Smooth muscle cell (in vitro differentiated cells): ENCODE data around the gene PCYT2. TPM values are rescaled to one million over a fixed set of nuclear protein-coding genes. Genes with fewer than 3 reads are reported as not detected.

Experiments used
- DNase-seq: peaks from one replicate; lab custom pipeline; 2025; ENCODE audit not compliant: unreplicated experiment; lab: John Stamatoyannopoulos, UW
- H2AFZ ChIP-seq: fragments of 200-600 bp; sonication (generic); 2 replicates; pipeline ENCODE4 v1.6.0; 2016; ENCODE audit warnings: antibody characterized with exemption, low read depth, mild to moderate bottlenecking
- H3F3A ChIP-seq: fragments of 200-600 bp; sonication (generic); 2 replicates; pipeline ENCODE4 v1.6.0; 2017; ENCODE audit warnings: antibody characterized with exemption, low read depth
- H3K27ac ChIP-seq: fragments of 200-600 bp; sonication (generic); 2 replicates; pipeline ENCODE4 v1.5.1; 2016; ENCODE audit warnings: low read depth, mild to moderate bottlenecking
- H3K27me3 ChIP-seq: fragments of 200-600 bp; sonication (generic); 2 replicates; pipeline ENCODE4 v1.6.1; 2016; ENCODE audit warnings: low read depth, mild to moderate bottlenecking
- H3K36me3 ChIP-seq: fragments of 200-600 bp; sonication (generic); 2 replicates; pipeline ENCODE4 v1.5.1; 2016; ENCODE audit warnings: low read depth
- H3K4me1 ChIP-seq: fragments of 200-600 bp; sonication (generic); 2 replicates; pipeline ENCODE4 v1.5.1; 2016; ENCODE audit warnings: low read depth
- H3K4me2 ChIP-seq: fragments of 200-600 bp; sonication (generic); 2 replicates; pipeline ENCODE4 v1.6.0; 2016; ENCODE audit warnings: mild to moderate bottlenecking
- H3K4me3 ChIP-seq: fragments of 200-600 bp; sonication (generic); 2 replicates; pipeline ENCODE4 v1.5.1; 2016; ENCODE audit warnings: mild to moderate bottlenecking
- H3K79me2 ChIP-seq: fragments of 200-600 bp; sonication (generic); 2 replicates; pipeline ENCODE4 v1.6.0; 2016; ENCODE audit warnings: low read depth, mild to moderate bottlenecking
- H3K9ac ChIP-seq: fragments of 200-600 bp; sonication (generic); 2 replicates; pipeline ENCODE4 v1.6.0; 2016; ENCODE audit warnings: low read depth
- H3K9me3 ChIP-seq: fragments of 200-600 bp; sonication (generic); replicated peaks from 2 replicates; pipeline ENCODE4 v1.5.1; 2016; ENCODE audit warnings: low read depth
- H4K20me1 ChIP-seq: fragments of 200-600 bp; sonication (generic); 2 replicates; pipeline ENCODE4 v1.6.0; 2016; ENCODE audit warnings: low read depth
- WGBS: methylation state at CpG from one replicate; pipeline ENCODE4 v1.1.7; 2016; ENCODE audit warnings: low lambda C conversion rate; 5-methylcytosine and 5-hydroxymethylcytosine counted together
- polyA plus RNA-seq: library from polyadenylated mRNA; unstranded; fragments of >200 nt; fragmentation: Nextera tagmentation; extraction: Ambion mirVana; gene quantifications from 2 replicates; pipeline ENCODE4 v1.2.1, GENCODE V29; 2016
- total RNA-seq: library from RNA; depleted of rRNA; stranded (reverse); fragments of >200 nt; gene quantifications from 2 replicates; pipeline ENCODE4 v1.2.3, GENCODE V29; 2014
- TF ChIP-seq, protein P1 (sequence below): fragments of 200-600 bp; sonication (generic); IDR thresholded peaks from 2 replicates; pipeline ENCODE4 v1.5.1; 2017; ENCODE audit warnings: borderline replicate concordance, mild to moderate bottlenecking, antibody characterized with exemption; ENCODE audit not compliant: insufficient read depth, poor library complexity, severe bottlenecking

Gene PCYT2
- total and polyA plus RNA-seq, 2 experiments from 2014 or later, result 11.4 to 50.6 TPM

DNA sequence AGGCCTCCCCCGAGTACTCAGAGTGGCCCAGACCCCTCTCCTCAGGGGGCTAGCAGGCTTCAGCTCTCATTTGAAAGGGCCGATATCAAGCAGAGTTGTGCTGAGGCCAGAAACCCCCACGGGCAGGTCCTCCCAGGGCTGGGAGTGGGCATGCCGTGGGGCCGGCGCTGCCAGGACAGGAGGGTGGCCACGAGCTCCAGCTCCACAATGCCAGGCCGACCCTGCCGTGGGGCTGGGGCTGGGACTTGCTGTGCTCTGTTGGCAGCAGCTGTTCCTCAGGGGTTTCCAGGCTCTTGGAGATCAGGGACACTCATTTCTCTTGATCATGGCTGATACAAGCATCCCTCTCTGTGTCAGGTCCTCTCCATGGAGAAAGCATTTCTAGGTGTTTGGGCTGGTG is 12.3 kb downstream of the PCYT2 start:
- H2AFZ ChIP-seq, result no peak overlapping the region
- no peak overlapping the region for H3K4me3 ChIP-seq
- no peak overlapping the region for H3K9ac ChIP-seq
- 94% methylated on average over 9 of the region's 9 CpGs for WGBS
- H3K4me2 ChIP-seq, result no peak overlapping the region
- peaks cover 5% of the 10 kb centered on the region for H3K79me2 ChIP-seq
- peaks cover 28% of the 10 kb centered on the region for H4K20me1 ChIP-seq
- H3K27me3 ChIP-seq, result no peaks in the 10 kb centered on the region
- peak overlapping the region; percentile 88 for H3K27ac ChIP-seq
- no peak for DNase-seq
- peaks cover 24% of the 10 kb centered on the region for H3F3A ChIP-seq
- H3K36me3 ChIP-seq, result no peaks in the 10 kb centered on the region
- TF ChIP-seq, protein P1, sequence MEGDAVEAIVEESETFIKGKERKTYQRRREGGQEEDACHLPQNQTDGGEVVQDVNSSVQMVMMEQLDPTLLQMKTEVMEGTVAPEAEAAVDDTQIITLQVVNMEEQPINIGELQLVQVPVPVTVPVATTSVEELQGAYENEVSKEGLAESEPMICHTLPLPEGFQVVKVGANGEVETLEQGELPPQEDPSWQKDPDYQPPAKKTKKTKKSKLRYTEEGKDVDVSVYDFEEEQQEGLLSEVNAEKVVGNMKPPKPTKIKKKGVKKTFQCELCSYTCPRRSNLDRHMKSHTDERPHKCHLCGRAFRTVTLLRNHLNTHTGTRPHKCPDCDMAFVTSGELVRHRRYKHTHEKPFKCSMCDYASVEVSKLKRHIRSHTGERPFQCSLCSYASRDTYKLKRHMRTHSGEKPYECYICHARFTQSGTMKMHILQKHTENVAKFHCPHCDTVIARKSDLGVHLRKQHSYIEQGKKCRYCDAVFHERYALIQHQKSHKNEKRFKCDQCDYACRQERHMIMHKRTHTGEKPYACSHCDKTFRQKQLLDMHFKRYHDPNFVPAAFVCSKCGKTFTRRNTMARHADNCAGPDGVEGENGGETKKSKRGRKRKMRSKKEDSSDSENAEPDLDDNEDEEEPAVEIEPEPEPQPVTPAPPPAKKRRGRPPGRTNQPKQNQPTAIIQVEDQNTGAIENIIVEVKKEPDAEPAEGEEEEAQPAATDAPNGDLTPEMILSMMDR, result no peak
- peaks cover 3% of the 10 kb centered on the region for H3K4me1 ChIP-seq
- no peaks in the 10 kb centered on the region for H3K9me3 ChIP-seq

DNA sequence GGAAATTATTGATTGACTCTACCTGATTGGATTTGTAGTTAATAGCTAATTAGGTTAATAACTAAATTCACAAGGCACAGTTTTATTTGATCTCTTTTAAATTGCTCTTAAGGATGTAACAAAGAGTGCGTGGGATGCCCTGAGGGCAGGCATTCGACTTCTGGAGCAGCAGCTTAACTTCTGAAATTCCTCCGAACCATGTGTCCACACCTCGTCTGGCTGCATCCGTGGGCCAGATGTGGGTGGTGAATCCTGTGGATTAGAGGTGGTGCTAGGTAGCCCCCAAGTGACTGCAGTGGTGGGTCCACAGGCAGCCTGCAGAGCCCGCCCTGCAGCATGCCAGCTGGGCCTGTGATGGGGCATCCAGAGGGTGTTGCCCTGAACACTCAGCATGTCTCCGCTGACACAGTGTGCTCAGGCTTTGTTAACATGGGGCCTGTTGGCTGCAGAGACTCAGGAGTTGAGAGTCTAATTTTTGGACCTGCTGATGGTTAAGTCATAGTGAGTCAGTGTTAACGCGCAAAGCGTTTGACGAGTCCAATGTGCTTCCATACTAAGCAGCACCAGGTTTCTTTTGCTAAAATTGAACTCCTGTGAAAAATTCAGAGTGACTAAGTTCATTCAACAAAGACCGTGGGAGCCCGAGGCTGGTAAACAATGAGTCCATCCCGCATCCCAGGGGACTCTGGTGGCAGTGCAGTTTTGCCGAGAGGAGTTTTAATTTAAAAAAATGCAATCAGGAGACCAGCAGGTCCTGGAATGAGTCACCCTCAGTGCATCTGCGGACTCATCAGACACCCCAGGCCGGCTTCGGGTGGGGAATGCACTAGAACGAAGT is 13.0 kb downstream of the PCYT2 start:
- H3K4me2 ChIP-seq, result no peak overlapping the region
- H2AFZ ChIP-seq, result no peak overlapping the region
- no peak overlapping the region for H3K4me3 ChIP-seq
- H3F3A ChIP-seq, result peaks cover 24% of the 10 kb centered on the region
- no peaks in the 10 kb centered on the region for H3K36me3 ChIP-seq
- TF ChIP-seq, protein P1, result no peak
- peaks cover 11% of the 10 kb centered on the region for H3K79me2 ChIP-seq
- WGBS, result 72% methylated on average over 19 of the region's 19 CpGs
- H3K27ac ChIP-seq, result peak overlapping the region; percentile 88
- DNase-seq, result no peak
- H3K9ac ChIP-seq, result no peak overlapping the region
- H4K20me1 ChIP-seq, result peaks cover 28% of the 10 kb centered on the region
- no peaks in the 10 kb centered on the region for H3K27me3 ChIP-seq
- no peaks in the 10 kb centered on the region for H3K9me3 ChIP-seq
- peaks cover 3% of the 10 kb centered on the region for H3K4me1 ChIP-seq

DNA sequence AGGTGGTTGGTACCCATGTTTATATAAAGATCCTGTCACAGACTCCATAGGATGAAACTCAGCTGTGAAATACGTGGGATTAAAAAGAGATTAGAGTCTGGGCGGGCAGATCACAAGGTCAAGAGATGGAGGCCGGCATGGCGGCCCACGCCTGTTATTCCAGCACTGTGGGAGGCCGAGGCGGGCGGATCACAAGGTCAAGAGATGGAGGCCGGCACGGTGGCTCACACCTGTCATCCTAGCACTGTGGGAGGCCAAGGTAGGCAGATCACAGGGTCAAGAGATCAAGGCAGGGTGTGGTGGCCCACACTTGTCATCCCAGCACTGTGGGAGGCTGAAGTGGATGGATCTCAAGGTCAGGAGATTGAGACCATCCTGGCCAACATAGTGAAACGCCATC is 15.8 kb downstream of the PCYT2 start:
- TF ChIP-seq, protein P1, result no peak
- no peak for DNase-seq
- H3F3A ChIP-seq, result peaks cover 24% of the 10 kb centered on the region
- no peaks in the 10 kb centered on the region for H3K9me3 ChIP-seq
- no peak overlapping the region for H3K27ac ChIP-seq
- H2AFZ ChIP-seq, result no peak overlapping the region
- H3K79me2 ChIP-seq, result peaks cover 33% of the 10 kb centered on the region
- no peak overlapping the region for H3K4me3 ChIP-seq
- no peak overlapping the region for H3K4me2 ChIP-seq
- no peaks in the 10 kb centered on the region for H3K27me3 ChIP-seq
- H3K9ac ChIP-seq, result no peak overlapping the region
- peaks cover 30% of the 10 kb centered on the region for H4K20me1 ChIP-seq
- WGBS, result over 99% methylated on average over 11 of the region's 11 CpGs
- H3K4me1 ChIP-seq, result peaks cover 3% of the 10 kb centered on the region
- H3K36me3 ChIP-seq, result no peaks in the 10 kb centered on the region

DNA sequence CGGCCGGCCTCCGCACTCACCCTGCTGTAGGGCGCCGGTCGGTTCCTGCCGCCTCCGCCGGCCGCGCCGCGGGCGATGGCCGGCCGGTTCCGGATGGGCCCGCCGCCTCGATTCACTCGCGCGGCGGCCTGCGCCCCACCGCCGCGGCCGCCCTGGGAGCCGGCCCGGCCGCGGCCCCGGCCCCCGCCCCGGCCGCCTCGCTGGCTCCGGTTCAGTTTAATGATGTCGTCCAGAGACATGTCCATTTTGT is 20.0 kb downstream of the PCYT2 start:
- no peaks in the 10 kb centered on the region for H3K27me3 ChIP-seq
- peaks cover 31% of the 10 kb centered on the region for H4K20me1 ChIP-seq
- H3K4me1 ChIP-seq, result peaks cover 10% of the 10 kb centered on the region
- peak overlapping the region; percentile 99 for H3K4me2 ChIP-seq
- 1% methylated on average over 32 of the region's 40 CpGs for WGBS
- no peaks in the 10 kb centered on the region for H3F3A ChIP-seq
- peaks cover 59% of the 10 kb centered on the region for H3K79me2 ChIP-seq
- no peak overlapping the region for H2AFZ ChIP-seq
- H3K9me3 ChIP-seq, result no peaks in the 10 kb centered on the region
- TF ChIP-seq, protein P1, result no peak
- no peaks in the 10 kb centered on the region for H3K36me3 ChIP-seq
- peak overlapping the region; percentile 95 for H3K4me3 ChIP-seq
- peak overlapping the region; percentile 56 for H3K27ac ChIP-seq
- DNase-seq, result no peak
- peak overlapping the region; percentile 97 for H3K9ac ChIP-seq
